GM19397 (cell line): ENCODE results near the gene KLHL24.
"Not testable (repeated sequence)": the region's sequence is repeated elsewhere in the genome, so short reads cannot be mapped to it uniquely, and the experiment has no call there.

Experiments
- ATAC-seq: cut with Tn5 transposase; IDR thresholded peaks from one replicate; pipeline ENCODE4 v1.9.1; 2021; ENCODE audit warnings: mild to moderate bottlenecking, moderate library complexity; ENCODE audit not compliant: unreplicated experiment

KLHL24 gene

GRCh38 chr3:183635107-183635430 lies 354 bp upstream of the KLHL24 start:
- no peak for ATAC-seq

DNA sequence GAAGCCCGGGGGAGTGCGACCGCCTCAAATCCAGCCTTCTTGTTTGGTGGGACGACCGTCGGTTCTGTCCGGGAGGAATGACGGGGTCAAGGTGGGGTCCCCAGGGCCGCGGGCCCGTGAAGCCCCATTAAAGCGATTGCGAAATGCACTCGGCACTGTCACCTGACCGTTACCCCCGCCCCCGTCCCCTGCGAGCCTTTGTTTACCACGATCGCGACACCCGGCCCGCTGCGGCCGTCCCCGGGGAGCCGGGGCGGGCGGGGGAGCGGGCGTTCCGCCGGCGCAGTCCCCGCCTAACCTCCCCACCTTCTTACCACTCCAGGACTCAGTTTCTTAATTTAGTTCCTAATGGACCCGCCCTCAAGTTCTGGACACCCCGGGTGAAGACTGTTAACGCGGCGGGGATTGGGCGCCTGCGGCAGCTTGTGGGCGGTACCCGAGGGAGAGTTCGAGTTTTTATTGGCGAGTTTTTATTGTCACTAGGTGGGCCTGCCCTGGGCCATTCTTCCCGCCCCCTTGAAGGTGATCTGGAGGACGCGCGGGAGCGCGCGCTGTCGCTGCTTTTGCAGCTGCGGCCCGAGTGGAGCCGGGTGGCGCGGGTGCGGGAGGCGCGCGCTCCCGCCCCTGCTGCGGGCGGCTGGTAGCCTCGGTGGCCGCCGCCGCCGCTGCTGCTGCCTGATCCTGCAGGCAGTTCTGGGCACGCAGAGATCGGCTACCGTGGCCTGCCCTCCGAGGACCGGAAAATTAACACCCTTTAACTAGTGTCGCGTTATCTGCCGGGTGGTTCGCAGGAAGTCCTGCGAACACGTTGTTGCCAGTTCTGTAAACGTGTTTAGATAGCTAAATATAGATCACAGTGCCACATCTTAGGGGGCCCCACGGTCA lies 1.0 kb downstream of the KLHL24 start:
- peak; percentile 77 for ATAC-seq

DNA sequence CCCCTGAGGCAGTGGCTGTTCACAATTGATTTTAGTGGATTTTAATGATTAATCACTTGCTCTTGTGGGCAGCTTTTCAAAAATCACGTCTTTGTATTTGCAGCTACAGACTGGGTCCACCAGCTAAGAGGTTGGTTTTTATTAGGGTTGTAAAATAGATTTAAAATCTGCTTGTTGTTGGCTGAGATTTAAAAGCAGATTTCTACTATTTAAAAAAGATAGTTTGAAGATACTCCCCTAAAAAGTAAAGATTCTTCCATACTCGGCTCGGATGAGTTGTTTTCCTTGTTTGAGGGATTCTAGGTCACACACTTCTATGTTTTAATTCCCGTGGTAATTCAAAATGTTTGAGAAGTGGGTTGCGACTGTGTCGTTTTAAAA lies 1.7 kb downstream of the KLHL24 start:
- no peak for ATAC-seq

DNA sequence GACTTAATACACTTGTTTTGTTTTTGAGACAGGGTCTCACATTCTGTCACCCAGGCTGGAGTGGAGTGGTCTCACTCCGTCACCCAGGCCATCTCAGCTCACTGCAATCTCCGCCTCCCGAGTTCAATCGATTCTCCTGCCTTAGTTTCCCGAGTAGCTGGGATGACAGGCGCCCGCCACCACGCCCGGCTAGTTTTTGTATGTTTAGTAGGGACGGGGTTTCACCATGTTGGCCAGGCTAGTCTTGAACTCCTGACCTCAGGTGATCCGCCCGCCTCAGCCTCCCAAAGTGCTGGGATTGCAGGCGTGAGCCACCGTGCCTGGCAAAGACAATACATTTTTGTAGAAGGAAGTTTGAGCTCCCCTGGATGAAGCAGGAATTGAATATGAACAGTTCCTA lies 2.2 kb downstream of the KLHL24 start:
- not testable (repeated sequence) for ATAC-seq

- no peak for ATAC-seq
These were observed 2.9 kb downstream of the KLHL24 start for GRCh38 chr3:183638101-183638852.

GRCh38 chr3:183640635-183641034 lies 5.2 kb downstream of the KLHL24 start:
- ATAC-seq, result not testable (repeated sequence)

GRCh38 chr3:183641882-183642281 lies 6.5 kb downstream of the KLHL24 start:
- ATAC-seq, result no peak

DNA sequence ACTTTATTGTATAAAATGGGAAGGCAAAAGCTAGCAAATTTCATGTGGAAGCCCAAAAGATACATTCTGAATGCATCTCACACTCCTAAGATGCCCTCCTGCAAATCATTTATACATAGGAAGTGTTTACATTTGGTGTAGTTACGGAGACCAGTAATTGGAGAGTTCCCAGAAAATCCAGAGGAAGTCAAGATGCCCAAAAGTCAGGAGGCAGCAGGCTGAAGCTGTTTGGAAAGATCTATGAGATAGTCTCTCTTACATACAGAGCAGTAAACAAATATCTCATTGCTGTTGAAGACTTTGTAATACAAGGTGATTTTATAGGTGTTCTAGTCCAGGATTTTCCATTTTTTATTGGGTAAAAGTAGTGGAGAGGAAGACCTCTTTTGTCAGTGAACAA lies 8.8 kb downstream of the KLHL24 start:
- ATAC-seq, result no peak

DNA sequence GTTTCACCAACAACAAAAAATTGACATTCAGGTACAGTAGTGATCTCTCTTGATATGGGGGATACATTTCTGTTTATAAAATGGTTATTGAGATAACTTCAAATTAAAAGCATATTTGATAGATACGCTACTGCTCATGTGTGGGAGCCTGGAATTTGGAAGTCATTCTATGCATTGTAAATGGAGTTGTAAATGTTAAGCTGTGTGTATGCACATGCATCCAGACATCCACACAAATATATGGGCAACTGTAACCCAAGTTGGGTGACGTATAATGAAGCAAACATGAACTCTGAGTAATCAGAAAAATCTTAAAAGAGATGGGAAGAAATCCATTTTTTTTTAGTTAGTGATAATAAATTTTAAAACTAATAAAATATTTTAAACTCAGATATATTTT lies 9.8 kb downstream of the KLHL24 start:
- ATAC-seq, result no peak

DNA sequence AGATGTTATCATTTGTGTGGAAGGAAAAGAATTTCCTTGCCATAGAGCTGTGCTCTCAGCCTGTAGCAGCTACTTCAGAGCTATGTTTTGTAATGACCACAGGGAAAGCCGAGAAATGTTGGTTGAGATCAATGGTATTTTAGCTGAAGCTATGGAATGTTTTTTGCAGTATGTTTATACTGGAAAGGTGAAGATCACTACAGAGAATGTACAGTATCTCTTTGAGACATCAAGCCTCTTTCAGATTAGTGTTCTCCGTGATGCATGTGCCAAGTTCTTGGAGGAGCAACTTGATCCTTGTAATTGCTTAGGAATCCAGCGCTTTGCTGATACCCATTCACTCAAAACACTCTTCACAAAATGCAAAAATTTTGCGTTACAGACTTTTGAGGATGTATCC lies 15.1 kb downstream of the KLHL24 start:
- no peak for ATAC-seq

- no peak for ATAC-seq
These were observed 18.0 kb downstream of the KLHL24 start for GRCh38 chr3:183653209-183654064.

DNA sequence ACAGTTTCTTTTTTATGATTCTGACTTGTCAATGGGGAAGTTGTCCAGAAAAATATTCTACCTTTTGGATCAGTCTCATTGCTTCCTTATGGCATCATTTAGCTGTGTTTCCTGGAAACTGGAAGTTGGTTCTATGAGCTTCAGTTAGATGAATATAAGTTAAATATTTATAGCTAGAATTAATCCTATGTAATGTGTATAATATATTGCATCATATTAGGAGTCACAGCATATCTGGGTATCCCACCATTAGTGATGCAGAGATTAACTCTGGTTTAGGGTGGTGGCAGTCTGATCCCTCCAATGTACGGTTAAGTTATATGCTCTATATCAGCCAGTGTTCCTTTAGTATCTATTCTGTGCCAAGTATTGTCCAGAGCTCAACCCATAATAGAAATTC lies 19.3 kb downstream of the KLHL24 start:
- ATAC-seq, result no peak

DNA sequence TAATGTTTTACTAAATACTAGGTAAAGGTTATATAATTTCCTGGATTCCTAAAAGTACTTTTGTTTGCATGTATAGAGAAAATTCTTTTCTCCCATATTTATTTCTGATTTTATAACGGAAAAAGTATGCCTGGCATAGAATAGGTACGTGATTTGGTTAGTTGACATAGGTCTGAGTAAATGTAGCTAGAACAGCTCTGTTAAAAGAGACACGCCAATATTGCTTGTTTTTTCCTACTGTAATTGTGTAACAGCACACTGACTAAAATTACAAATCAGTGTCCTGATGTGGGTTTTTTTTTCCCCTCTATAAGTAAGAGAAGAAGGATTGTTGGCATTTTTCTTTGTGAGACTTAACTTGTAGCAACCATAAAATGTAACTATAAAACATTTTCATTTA lies 26.7 kb downstream of the KLHL24 start:
- no peak for ATAC-seq

GRCh38 chr3:183664913-183665381 lies 29.5 kb downstream of the KLHL24 start:
- no peak for ATAC-seq

- ATAC-seq, result no peak
These were observed 44.6 kb downstream of the KLHL24 start for GRCh38 chr3:183680061-183680460.

GRCh38 chr3:183687705-183688104 lies 52.3 kb downstream of the KLHL24 start:
- no peak for ATAC-seq

DNA sequence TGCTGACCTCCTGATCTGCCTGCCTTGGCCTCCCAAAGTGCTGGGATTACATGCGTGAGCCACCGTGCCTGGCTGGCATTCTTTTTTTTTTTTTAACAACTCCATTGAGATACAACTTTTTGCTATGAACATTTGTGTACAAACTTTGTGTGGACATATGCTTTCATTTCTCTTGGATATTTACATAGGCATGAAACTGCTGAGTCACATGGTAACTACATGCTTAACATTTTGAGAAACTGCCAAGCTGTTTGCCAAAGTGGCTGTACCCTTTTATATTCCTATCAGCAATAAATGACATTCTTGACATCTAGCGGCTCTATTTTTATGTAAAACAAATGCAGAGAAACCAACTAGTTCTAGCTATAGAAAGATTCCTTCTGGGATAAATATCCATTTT lies 53.5 kb downstream of the KLHL24 start:
- no peak for ATAC-seq

DNA sequence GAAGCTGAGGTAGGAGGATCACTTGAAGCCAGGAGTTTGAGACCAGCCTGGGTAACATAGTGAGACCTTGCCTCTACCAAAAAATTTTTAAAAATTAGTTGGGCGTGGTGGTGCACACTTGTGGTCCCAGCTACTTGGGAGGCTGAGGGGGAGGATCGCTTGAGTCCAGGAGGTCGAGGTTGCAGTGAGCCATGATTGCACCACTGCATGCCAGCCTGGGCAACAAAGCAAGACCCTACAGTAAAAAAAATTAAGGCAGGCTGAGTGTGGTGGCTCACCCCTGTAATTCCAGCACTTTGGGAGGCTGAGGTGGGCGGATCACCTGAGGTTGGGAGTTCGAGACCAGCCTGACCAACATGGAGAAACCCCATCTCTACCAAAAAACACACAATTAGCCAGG lies 54.2 kb downstream of the KLHL24 start:
- not testable (repeated sequence) for ATAC-seq

GRCh38 chr3:183690402-183690995 lies 55.1 kb downstream of the KLHL24 start:
- no peak for ATAC-seq

- ATAC-seq, result no peak
These were observed 57.0 kb downstream of the KLHL24 start for GRCh38 chr3:183692436-183692835.
